Kidney capillary endothelial cell (primary cell): ENCODE data around the gene VIL1.

Experiments
- DNase-seq: peaks from one replicate; pipeline ENCODE4 v3.0.0-alpha.2; 2018; ENCODE audit warnings: low spot score

The VIL1 gene

DNA sequence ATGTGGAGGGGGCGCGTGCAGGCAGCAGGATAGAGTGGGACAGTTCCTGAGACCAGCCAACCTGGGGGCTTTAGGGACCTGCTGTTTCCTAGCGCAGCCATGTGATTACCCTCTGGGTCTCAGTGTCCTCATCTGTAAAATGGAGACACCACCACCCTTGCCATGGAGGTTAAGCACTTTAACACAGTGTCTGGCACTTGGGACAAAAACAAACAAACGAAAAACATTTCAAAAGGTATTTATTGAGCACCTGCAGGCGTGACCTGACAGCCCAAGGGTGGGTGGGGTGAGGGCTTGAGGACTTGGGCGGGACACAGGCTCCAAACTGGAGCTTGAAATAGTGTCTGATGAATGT lies 23.9 kb upstream of the VIL1 start:
- no peak for DNase-seq

DNA sequence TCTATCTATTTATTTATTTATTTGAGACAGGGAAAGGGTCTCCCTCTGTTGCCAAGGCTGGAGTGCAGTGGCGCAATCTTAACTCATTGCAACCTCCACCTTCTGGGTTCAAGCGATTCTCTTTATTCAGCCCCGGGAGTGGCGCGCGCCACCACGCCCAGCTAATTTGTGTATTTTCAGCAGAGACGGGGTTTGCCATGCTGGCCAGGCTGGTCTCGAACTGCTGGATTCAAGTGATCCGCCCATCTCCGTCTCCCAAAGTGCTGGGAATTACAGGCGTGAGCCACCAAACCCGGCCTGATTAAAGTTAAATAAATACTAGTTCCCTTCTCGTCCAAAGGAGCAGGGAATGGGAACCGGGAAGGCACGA lies 23.5 kb upstream of the VIL1 start:
- DNase-seq: no peak

DNA sequence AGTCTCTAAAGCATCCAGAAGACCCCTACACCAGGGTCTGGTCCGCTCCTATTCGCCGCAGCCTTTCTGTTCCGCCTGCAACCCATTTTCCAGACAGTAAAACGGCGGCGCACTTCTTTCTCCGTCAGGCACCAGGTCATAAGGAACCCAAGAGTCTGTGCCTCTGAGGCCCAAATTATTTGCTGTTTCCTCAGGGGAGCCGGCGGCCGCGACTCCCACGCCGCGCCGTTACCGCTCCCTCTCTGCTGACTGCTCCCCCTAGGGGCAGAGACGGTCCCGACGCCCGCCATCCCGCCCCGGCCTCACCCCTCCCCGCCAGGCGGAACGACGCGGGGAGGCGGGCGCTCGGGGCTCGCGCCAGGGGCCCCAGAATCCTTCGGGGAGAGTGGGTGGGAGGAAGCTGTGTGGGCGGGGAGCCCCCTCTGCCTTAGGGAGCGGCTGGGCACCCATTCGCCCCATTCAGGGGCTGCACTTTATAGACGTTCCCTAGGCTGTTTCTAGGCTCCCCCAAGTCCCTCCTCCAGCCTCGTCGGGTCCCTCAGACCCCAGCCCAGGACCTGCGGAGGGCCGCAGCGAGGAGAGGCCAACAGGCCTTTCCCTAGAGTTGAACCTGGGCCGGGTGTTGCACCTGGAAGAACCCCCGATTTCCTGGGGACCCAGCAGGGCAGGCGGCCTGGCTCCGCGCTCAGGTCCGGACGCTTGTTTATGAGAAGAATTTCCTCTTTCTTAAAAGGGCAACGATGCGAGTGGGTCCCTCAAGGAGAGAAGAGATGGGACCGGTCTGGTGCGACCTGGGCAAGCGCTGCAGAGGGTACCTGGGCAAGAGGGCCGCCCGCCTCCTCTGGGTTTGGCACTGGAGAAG lies 22.9 kb upstream of the VIL1 start:
- DNase-seq: peak; percentile 84

DNA sequence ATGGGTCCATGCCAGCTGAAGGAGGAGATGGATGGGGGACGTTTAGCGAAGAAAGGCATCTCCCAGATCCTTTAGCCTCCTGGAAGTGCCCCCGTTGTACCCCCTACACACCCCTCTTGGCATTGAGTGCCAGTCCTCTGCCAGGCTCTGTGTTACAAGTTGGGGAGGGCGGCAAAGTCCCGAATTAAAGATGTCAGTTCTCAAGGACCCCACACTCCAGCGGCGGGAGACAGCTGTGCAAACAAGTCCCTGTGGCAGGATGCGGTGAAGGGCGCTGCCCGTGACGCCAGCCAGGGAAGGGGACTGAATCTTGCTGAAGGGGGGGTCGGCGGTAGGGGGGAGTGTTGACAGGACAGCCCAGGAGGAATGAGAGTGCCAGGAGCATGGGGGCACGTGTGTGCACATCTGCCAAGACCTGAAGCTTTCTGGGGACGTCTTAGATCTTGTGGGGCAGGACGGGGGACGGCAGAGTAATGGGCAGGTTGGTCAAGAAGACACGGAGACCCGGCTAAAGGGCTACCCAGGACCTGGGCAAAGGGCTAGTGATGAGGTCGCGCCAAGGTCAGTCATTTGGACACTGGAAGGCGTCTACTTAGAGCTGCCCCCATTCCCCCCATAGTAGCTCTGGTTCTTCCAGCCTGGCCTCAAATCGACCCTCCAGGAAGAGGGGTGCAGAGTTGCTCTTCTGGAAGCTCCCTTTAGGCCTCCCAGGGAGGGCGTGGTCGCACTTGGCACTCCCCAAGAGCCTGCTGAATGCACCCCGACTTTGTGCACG lies 22.0 kb upstream of the VIL1 start:
- peak; percentile 31 for DNase-seq

DNA sequence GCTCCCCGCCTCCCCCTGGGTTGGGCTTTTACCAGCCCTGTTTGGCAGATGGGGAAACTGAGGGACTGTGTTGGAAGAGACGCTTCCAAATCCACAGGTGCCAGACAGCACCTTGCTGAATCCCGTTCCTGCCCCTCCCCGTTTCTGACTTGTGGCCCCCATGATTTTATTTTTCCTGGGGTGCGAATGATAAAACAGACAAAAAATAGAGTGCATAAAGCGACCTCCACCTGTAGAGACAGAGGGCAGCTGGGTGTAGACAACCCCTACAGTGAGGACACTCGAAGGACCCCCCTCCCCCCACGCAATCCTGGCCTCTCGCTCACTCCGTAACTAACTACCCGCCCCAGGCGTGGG lies 21.5 kb upstream of the VIL1 start:
- no peak for DNase-seq

DNA sequence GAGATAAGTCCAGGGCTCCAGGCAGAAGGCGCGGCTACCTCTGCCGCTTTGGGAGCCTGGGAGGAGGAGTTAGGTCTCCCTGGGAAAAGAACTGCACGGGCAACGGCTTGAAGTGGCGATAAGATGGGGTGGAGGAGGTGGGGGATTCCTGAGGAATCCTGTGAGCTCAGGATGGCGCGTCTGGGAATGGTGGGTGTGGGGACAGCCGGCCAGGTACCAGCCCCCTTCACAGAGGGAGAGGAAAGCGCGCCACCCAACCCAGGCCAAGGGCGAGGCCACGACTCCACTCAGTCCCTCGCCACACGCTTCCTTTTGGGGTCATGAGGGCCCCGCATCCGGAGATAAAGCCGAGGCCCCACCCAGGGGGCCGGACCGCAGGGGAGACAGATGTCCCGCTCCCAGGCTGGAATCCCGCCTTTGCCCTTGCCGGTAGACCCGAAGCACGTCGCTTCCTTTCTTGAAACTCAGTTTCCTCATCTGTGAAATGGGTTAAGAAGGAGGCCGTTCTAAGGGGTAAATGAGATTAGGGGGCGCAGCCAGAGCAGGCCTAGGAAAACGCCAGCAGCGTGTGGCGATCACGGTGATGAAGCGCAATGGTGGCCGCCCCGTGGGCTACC lies 21.0 kb upstream of the VIL1 start:
- DNase-seq: peak; percentile 52

DNA sequence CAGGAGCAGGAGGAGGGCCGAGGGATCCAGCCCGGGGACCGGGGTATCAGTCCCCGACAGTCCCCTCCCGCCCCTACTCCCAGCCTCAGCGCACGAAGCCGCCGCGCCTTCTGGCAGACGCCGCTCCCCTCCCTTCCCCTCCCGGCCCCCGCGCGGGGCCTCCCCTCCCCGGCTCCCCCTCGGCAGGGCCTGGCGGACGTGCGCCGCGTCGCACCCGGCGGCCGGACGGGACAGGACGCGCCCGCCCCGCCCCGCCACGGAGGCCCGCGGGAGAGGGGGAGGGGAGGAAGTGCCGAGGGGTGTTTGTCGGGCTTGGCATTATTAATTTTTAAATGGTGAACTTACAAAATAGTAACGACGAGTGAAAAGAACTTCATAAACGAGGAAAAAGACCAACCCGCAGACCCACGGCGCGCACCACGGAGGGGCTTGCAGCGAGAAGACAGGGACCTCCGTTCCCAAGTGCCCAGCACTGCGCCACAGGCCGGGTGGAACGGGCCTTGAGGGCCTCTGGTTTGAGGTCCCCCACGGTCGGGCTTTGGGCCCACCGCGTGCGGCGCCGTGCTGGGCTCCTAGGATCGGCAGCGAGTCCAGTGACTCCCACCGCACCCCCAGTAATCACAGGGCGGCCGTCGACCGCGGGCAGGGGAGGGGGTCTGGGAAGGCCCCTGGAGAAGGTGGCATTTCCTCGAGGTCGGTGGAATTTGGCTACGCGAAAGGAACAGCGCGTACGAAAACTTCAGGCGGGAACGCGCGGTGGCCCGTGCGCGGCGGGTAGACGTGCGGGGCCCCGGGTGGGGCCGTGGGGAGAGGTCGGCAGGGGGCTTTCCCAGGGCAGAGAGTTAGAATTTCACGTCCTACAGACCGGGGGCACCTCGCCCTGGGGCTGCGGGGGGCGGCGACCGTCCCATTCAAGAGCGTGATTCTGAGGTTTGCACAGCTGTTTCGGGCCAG lies 20.2 kb upstream of the VIL1 start:
- DNase-seq: peak; percentile 44

DNA sequence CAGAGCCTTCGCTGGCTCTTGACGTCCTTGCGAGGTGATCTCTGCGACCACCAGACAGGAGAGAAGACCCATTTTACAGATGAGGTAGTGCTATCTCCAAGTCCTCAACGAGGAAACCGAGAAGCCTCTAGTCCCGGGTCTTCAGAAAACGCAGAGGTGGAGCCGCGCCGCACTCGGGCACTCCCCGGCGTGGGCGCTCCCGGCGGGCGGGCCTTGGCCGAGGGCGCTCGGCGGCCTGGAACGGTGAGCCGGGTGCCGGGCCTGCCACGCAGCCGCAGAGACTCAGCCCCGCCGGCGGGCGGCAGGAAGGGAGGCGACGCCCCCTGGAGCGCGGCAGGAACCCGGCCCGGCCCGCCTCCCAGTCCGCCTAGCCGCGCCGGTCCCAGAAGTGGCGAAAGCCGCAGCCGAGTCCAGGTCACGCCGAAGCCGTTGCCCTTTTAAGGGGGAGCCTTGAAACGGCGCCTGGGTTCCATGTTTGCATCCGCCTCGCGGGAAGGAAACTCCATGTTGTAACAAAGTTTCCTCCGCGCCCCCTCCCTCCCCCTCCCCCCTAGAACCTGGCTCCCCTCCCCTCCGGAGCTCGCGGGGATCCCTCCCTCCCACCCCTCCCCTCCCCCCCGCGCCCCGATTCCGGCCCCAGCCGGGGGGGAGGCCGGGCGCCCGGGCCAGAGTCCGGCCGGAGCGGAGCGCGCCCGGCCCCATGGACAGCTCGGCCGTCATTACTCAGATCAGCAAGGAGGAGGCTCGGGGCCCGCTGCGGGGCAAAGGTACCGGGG lies 19.3 kb upstream of the VIL1 start, which contains the start of gene CTDSP1:
Gene CTDSP1 (plus strand): TSS at position 478 of the 776 bp plus-strand sequence. CDS start 223 bp downstream, at position 701.
- DNase-seq: peak; percentile 90

DNA sequence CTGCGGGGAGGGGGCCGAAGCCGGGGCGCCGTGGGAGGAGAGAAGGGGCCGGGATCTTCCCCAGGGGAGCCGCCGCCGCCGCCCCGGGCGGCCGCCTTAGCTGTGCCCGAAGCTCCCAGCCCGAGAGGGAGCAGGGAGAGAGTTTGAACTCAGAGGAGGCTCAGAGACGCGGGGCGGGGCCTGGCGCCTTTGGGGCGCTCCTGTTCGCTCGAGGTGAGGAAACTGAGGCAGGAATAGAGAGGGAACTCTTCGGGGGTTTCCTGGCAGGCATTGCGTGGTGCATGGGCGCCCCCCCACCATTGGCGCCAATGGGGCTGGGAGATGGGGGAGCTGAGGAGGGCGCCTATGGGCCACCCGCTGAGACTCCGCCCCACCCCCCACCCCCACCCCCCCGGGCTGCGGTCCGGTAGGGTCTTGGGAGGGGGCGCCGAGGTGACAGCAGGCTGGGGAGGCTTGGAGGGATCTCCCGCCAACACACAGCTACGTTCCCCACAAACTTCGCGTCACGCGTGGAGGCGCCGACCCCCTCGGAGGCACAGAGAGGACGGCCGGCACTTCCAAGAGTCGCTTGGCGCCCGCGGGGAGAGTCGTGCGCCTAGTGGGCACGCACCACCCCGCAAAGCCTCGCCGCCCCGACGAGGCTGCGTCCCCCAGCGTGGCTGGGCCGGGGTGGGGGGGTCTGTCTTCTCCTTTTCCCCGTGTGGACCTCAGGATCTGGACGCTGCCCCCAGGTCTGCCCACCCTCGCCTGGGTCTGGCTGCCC lies 18.6 kb upstream of the VIL1 start:
- peak; percentile 14 for DNase-seq

DNA sequence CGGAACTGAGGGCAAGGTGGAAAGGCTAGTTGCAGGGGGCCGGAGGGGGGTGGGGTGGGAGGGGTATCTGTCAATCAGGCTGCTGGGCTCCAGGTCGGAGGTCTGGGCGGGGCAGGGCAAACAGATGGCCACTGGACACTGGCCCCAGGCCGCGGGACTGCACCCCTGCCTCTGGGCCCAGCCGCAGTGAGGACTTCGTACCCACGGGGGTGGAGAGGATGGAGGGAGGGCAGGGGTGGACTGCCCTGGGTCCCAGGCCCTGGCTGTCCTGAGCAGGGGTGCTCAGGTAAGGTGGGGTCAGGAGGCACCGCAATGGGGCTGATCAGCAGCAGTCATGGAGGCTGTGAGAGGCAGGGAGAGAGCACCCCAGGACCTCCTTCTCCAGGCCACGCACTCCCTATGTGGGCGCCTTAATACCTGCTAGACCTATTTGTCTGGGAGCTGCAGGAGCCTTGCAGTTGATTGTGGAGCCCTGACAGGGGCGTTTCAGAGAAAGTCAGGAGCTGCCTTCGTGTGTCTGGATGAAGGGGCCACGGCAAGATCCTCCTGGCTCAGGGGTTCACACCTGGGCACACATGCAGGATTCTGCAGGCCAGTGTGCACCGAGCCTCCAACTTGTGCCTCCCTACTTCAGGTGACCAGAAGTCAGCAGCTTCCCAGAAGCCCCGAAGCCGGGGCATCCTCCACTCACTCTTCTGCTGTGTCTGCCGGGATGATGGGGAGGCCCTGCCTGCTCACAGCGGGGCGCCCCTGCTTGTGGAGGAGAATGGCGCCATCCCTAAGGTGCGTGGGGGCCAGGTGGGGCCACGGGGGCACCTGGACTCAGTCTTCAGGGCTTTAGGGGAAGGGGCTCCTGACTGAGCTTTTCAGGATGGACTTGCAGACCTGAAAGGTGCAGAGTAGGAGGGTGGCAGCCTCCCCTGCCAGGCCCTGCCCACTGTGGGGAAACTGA lies 17.7 kb upstream of the VIL1 start:
- no peak for DNase-seq

DNA sequence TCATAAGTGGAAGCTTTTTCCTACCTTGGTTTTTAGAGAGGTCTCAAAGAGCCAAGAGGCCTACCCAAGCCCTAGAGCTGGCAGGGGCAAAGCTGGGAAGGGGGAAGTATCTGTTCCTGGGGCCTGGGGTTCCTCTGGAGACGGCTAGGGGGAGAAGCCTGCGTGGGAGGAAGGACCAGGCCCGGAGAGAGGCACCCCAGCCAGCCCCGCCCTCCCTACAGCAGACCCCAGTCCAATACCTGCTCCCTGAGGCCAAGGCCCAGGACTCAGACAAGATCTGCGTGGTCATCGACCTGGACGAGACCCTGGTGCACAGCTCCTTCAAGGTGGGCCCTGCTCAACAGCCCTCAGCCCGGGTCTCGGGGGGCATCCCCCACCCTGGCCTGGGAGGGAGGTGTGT lies 17.0 kb upstream of the VIL1 start:
- no peak for DNase-seq

DNA sequence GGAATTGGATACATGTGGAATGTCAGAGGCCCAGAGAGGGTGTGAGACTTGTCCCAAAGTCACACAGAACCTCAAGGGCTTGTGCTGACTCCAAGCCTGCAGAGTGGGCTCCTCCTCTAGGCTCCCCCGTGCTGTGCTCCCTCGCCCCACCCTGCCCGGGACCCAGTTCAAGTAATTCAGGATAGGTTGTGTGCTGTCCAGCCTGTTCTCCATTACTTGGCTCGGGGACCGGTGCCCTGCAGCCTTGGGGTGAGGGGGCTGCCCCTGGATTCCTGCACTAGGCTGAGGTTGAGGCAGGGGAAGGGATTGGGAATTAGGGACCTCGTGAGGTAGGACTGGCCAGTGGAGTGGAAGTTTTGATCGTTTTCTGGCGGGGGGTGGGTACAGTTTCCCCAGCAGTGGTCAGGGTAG lies 16.4 kb upstream of the VIL1 start:
- no peak for DNase-seq

DNA sequence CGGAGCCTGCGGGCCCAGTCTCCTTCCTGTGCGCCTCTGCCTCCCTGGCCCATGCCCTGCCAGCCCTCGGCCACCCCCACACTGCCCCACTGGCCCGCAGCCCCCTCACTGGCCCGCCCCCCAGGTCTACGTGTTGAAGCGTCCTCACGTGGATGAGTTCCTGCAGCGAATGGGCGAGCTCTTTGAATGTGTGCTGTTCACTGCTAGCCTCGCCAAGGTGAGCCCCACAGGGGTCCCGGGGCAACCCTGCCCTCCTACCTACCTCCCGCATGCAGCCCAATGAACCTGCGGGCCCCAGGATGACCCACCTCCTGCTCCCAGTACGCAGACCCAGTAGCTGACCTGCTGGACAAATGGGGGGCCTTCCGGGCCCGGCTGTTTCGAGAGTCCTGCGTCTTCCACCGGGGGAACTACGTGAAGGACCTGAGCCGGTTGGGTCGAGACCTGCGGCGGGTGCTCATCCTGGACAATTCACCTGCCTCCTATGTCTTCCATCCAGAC lies 16.0 kb upstream of the VIL1 start:
- no peak for DNase-seq

DNA sequence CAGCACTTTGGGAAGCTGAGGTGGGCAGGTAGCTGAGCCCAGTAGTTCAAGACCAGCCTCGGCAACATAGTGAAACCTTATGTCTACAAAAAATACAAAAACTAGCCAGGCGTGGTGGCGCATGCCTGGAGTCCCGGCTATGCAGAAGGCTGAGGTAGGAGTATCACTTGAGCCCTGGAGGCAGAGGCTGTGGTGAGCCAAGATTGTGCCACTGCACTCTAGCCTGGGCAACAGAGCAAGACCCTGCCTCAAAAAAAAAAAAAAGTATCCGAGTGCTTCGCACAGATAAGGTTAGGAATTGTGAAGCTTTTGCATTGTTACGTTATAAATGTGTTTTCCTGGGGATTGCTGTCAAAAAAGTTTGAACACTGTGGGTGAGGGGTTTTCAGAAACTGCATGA lies 15.1 kb upstream of the VIL1 start:
- no peak for DNase-seq

DNA sequence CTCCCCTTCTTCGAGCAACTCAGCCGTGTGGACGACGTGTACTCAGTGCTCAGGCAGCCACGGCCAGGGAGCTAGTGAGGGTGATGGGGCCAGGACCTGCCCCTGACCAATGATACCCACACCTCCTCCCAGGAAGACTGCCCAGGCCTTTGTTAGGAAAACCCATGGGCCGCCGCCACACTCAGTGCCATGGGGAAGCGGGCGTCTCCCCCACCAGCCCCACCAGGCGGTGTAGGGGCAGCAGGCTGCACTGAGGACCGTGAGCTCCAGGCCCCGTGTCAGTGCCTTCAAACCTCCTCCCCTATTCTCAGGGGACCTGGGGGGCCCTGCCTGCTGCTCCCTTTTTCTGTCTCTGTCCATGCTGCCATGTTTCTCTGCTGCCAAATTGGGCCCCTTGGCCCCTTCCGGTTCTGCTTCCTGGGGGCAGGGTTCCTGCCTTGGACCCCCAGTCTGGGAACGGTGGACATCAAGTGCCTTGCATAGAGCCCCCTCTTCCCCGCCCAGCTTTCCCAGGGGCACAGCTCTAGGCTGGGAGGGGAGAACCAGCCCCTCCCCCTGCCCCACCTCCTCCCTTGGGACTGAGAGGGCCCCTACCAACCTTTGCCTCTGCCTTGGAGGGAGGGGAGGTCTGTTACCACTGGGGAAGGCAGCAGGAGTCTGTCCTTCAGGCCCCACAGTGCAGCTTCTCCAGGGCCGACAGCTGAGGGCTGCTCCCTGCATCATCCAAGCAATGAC lies 14.4 kb upstream of the VIL1 start:
- no peak for DNase-seq

DNA sequence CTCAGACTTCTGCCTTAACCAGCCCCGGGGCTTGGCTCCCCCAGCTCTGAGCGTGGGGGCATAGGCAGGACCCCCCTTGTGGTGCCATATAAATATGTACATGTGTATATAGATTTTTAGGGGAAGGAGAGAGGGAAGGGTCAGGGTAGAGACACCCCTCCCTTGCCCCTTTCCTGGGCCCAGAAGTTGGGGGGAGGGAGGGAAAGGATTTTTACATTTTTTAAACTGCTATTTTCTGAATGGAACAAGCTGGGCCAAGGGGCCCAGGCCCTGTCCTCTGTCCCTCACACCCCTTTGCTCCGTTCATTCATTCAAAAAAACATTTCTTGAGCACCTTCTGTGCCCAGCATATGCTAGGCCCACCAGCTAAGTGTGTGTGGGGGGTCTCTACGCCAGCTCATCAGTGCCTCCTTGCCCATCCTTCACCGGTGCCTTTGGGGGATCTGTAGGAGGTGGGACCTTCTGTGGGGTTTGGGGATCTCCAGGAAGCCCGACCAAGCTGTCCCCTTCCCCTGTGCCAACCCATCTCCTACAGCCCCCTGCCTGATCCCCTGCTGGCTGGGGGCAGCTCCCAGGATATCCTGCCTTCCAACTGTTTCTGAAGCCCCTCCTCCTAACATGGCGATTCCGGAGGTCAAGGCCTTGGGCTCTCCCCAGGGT lies 13.7 kb upstream of the VIL1 start:
- no peak for DNase-seq

DNA sequence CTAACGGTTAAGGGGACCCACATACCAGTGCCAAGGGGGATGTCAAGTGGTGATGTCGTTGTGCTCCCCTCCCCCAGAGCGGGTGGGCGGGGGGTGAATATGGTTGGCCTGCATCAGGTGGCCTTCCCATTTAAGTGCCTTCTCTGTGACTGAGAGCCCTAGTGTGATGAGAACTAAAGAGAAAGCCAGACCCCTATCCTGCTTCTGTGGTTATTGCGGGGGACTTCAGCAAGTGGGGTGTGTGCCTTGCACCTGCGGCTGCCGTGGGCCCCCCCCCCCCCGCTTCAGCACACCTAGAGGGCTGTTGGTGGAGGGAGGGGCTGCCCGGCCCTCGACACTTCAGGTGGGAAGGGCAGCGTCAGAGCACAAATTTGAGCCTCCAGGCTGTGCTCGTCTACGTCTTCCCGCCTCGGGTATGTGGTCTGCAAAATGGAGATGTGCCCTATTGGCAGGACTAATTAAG lies 13.1 kb upstream of the VIL1 start:
- DNase-seq: no peak
